ENCODE data around the gene INO80E.

INO80E gene

GRCh38 chr16:29977063-29977825, 18.8 kb upstream of the INO80E start:
- DNase-seq = no peak

DNA sequence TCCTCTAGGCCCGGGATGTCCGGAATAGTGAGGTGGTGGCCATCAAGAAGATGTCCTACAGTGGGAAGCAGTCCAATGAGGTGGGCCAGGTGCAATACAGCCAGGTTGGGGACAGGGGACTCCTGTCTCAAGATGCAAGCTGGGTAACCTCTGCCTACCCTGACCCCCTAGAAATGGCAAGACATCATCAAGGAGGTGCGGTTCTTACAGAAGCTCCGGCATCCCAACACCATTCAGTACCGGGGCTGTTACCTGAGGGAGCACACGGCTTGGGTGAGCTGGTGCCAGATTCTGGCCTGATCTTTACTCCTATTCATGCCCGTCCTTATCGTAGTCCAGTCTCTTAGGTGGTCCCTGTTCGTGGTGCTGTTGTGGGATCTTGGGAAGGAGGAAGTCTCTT, 18.0 kb upstream of the INO80E start:
- no peak for DNase-seq

DNA sequence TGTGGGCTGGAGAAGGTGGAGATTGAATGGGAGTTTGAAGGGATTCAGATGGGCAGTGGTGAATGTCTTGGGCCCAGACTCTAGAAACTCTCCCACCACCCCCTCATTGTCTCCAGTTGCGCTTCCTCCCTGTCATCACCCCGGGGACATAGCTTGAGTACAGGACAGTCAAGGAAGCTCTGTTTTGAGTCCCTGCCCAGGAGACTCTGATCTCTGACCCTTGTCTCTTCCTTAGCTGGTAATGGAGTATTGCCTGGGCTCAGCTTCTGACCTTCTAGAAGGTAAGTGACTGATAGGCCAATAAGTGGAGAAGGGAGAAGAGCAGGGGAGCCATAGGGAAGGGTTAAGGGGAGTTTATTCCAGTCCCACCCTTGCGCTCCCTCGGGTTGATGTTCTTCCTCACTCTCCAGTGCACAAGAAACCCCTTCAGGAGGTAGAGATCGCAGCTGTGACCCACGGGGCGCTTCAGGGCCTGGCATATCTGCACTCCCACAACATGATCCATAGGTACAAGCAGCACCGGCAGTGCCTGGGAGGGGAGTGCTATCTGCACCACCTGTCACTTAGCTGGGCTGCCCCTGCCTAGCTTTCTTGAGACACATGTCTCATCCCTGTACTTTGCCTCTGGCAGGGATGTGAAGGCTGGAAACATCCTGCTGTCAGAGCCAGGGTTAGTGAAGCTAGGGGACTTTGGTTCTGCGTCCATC, 17.3 kb upstream of the INO80E start:
- no peak for DNase-seq

DNA sequence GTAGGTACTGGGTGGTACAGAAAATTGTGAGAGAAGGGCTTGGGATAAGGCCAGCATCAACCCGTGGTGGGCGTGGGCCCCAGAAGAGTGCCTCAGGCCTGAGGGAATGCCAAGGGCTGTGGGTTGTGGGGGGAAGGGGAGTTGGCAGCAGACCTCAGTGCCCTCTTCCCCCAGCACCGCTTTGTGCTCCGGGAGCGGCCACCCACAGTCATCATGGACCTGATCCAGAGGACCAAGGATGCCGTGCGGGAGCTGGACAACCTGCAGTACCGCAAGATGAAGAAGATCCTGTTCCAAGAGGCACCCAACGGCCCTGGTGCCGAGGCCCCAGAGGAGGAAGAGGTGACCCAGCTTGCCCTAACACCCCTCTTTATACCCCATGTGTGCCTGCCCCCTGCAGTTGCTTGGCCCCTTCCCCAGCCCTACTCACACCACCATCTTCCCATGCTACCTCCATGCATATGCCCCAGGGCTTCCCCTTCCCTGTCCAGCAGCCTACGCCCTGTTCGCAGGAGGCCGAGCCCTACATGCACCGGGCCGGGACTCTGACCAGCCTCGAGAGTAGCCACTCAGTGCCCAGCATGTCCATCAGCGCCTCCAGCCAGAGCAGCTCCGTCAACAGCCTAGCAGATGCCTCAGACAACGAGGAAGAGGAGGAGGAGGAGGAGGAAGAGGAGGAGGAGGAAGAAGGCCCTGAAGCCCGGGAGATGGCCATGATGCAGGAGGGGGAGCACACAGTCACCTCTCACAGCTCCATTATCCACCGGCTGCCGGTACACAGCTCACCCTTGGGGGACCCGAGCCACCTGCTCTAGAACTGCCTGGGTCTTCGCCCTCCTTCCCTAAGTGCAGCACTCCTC, 13.3 kb upstream of the INO80E start:
- DNase-seq = no peak

- no peak for DNase-seq
Measured at GRCh38 chr16:29983420-29984136, 12.5 kb upstream of the INO80E start.

- no peak for DNase-seq
Measured at GRCh38 chr16:29984137-29984763, 11.8 kb upstream of the INO80E start.

- no peak for DNase-seq
Measured at GRCh38 chr16:29984764-29985147, 11.3 kb upstream of the INO80E start.

DNA sequence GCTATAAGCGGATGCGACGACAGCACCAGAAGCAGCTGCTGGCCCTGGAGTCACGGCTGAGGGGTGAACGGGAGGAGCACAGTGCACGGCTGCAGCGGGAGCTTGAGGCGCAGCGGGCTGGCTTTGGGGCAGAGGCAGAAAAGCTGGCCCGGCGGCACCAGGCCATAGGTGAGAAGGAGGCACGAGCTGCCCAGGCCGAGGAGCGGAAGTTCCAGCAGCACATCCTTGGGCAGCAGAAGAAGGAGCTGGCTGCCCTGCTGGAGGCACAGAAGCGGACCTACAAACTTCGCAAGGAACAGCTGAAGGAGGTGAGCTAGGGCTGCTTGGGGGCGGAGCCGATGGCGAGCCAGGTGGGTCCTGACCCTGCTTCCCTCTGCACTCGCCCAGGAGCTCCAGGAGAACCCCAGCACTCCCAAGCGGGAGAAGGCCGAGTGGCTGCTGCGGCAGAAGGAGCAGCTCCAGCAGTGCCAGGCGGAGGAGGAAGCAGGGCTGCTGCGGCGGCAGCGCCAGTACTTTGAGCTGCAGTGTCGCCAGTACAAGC, 10.7 kb upstream of the INO80E start:
- no peak for DNase-seq

DNA sequence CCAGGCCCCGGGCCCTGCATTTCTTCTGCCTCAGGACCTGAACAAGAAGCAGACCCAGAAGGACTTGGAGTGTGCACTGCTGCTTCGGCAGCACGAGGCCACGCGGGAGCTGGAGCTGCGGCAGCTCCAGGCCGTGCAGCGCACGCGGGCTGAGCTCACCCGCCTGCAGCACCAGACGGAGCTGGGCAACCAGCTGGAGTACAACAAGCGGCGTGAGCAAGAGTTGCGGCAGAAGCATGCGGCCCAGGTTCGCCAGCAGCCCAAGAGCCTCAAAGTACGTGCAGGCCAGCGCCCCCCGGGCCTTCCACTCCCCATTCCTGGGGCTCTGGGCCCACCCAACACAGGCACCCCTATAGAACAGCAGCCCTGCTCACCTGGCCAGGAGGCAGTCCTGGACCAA, 9.8 kb upstream of the INO80E start:
- DNase-seq = no peak

GRCh38 chr16:29986931-29987330, 9.1 kb upstream of the INO80E start:
- no peak for DNase-seq

DNA sequence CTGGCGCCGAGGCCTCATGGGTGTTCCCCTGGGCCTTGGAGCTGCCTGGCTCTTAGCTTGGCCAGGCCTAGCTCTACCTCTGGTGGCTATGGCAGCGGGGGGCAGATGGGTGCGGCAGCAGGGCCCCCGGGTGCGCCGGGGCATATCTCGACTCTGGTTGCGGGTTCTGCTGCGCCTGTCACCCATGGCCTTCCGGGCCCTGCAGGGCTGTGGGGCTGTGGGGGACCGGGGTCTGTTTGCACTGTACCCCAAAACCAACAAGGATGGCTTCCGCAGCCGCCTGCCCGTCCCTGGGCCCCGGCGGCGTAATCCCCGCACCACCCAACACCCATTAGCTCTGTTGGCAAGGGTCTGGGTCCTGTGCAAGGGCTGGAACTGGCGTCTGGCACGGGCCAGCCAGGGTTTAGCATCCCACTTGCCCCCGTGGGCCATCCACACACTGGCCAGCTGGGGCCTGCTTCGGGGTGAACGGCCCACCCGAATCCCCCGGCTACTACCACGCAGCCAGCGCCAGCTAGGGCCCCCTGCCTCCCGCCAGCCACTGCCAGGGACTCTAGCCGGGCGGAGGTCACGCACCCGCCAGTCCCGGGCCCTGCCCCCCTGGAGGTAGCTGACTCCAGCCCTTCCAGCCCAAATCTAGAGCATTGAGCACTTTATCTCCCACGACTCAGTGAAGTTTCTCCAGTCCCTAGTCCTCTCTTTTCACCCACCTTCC, 8.5 kb upstream of the INO80E start:
- no peak for DNase-seq

DNA sequence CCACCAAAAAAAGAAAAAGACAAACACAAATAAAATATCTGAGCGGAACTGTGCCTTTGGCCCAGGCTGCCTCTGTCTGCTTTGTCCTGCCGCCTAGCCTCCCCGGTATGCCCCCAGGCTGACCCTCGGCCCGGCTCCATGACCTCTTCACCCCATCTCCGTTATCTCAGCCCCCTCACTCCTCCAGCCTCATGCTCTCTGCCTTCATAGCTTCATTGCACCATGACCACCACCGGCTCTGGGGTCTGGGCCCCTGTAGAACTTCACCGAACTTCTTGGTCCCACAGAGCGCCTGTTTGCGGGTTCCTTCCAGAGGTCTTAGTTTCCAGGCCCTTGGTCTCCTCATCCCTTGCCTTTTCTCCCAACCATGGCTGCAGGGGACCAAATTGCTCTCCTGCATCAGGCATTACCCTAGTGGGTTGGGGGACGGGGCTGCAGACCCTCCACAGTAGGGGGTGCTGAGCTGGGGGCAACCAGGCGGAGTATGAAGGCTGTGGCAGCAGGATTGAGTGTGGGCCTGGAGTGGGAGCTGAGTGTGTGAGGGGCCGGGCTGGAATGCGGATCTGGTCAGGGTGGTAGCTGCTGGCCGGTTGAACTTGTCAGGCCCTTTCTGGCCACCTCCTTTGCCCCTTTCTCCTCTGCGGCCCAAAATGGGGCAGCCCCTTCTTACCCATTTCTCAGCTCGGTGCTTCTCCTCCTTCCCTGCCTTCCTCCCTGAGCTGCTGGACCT, 7.5 kb upstream of the INO80E start:
- DNase-seq = no peak

- no peak for DNase-seq
Measured at GRCh38 chr16:29989111-29989858, 6.8 kb upstream of the INO80E start.

DNA sequence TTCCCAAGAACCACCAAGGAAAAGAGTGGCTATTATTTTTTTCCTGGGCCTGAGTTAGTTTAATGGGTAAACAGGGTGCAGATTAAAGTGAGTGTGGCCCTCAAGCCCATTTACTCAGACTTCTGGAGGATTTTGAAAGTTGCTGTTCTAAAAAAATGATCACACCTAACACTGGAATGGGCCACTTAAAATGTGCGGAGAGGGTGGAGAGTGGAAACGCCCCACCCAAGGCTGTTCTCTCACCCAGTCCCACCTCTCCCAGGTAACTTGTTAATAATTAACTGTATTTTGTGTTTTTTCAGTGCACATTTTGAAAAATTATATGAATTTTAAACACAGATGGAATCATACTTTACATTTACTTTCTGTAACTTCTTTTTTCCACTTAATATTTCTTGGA, 6.0 kb upstream of the INO80E start:
- no peak for DNase-seq

DNA sequence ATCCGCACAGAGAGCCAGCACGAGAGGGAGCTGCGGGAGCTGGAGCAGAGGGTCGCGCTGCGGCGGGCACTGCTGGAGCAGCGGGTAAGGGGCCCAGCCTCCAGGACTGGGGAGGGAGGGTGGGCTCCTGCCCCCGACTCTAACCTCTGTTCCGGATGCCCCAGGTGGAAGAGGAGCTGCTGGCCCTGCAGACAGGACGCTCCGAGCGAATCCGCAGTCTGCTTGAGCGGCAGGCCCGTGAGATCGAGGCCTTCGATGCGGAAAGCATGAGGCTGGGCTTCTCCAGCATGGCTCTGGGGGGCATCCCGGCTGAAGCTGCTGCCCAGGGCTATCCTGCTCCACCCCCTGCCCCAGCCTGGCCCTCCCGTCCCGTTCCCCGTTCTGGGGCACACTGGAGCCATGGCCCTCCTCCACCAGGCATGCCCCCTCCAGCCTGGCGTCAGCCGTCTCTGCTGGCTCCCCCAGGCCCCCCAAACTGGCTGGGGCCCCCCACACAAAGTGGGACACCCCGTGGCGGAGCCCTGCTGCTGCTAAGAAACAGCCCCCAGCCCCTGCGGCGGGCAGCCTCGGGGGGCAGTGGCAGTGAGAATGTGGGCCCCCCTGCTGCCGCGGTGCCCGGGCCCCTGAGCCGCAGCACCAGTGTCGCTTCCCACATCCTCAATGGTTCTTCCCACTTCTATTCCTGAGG, 5.0 kb upstream of the INO80E start:
- DNase-seq = no peak

DNA sequence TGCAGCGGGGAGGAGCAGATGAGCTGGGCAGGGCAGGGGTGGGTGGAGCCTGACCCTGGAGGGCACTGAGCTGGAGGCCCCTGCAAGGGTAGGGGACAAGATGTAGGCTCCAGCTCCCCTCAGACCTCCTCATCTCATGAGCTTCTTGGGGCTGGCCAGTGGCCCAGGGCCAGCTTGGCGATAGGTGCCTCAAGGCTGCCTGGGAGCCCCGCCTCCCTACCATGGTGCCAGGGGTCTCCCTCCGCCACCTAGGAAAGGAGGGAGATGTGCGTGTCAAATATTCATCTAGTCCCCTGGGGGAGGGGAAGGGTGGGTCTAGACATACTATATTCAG, 4.5 kb upstream of the INO80E start:
- no peak for DNase-seq

DNA sequence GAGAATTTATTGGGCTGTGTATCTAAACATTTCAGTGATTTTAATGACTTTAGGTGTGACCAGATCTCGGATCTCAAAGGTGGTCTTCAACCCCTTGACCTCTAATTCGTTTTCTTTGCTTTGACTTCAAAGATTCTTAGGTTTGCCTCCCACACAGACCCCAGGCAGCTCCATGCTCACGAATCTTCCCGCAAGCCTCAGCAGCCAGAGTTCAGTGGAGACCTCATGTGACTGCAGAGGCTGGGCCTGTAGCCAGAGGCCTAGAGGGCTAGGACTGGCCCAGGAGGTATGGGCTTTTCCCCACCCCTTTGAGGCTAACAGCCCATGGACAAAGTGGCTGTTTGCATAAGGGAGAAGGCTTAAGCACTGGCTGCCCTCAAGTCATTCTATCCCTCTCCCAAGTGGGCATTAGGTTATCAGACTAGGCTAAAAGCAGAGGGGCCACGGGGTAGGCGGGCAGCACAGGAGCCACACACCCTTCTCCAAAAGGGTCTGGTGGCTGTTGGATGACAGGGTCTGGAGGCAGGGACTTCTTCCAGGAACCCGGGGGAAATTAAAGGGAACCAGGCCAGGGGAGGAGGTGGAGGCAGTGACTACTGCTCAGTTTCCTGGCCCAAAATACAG, 3.6 kb upstream of the INO80E start:
- DNase-seq = no peak

DNA sequence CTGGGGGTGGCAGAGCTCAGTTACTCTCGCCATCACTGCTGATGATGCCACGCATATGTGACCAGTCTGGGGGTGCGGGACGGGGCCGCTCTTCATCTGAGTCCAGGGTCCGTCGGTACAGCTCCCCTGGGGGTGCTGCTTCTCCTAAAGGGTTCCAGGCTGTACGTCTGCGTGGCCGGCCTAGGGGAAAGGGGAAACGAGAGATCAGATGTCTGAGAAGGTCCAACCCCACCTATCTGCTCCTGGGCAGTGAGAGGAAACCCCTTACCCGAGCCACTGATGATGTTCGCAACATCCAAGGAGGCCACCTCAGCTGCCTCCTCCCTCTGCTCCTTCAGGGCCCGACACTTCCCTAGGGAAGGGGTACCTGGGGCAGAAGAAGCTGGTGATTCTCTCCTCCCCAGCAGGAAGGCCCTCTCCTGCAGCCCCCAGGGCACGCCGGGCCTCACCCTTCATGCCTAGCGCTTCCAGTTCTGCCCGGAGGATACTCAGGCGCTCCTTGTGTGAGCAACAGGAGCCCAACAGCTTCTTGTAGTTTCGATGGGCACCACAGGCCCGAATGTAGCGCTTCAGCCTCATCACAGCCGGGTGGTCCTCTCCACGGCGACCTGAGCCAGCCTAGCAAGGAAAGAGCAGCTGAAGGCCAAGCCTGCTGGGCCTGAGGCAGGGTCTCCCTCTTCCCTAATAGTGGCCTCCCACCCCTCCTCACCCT, 2.7 kb upstream of the INO80E start:
- no peak for DNase-seq
